CD14-positive monocyte (primary cell): Measurements from ENCODE around the gene UST. TPM values are rescaled to one million over a fixed set of nuclear protein-coding genes. Genes with fewer than 3 reads are reported as not detected.

Experiments used
- DNase-seq, 3 donors: peaks; one replicate each; pipeline ENCODE4 v3.0.0-alpha.2; 2011 to 2022
- H2AFZ ChIP-seq: 2 replicates; pipeline ENCODE4 v1.6.0; 2012; ENCODE audit warnings: mild to moderate bottlenecking, low read depth, low read length, inconsistent platforms; ENCODE audit not compliant: insufficient read depth, poor library complexity, severe bottlenecking
- H3K27ac ChIP-seq, 2 donors: 1 replicate in 1 of 2; 2 replicates in 1 of 2; pipeline ENCODE4 v1.5.1; 2012 to 2013; ENCODE audit warnings: low read length in 2 of 2, control low read depth in 1 of 2, inconsistent platforms in 1 of 2, low read depth in 1 of 2, mild to moderate bottlenecking in 1 of 2
- H3K27me3 ChIP-seq, 2 donors: one replicate each; pipeline versions ENCODE4 v1.6.0 to v1.6.1; 2011 to 2013; ENCODE audit warnings: low read length in 2 of 2; ENCODE audit not compliant: control insufficient read depth in 2 of 2, insufficient read depth in 2 of 2
- H3K36me3 ChIP-seq, 2 donors: replicated peaks in 1 of 2; 1 replicate in 1 of 2; 2 replicates in 1 of 2; pipeline versions ENCODE4 v1.5.1 to v1.6.1; 2012 to 2013; ENCODE audit warnings: low read length in 2 of 2, control low read depth in 1 of 2, inconsistent platforms in 1 of 2, mild to moderate bottlenecking in 1 of 2; ENCODE audit not compliant: insufficient read depth in 2 of 2, control insufficient read depth in 1 of 2
- H3K4me1 ChIP-seq, 2 donors: 1 replicate in 1 of 2; 2 replicates in 1 of 2; pipeline versions ENCODE4 v1.5.1 to v1.6.1; 2012 to 2013; ENCODE audit warnings: low read length in 2 of 2, control low read depth in 1 of 2, inconsistent platforms in 1 of 2, mild to moderate bottlenecking in 1 of 2, moderate library complexity in 1 of 2; ENCODE audit not compliant: insufficient read depth in 2 of 2, control insufficient read depth in 1 of 2
- H3K4me2 ChIP-seq: replicated peaks from 2 replicates; pipeline ENCODE3; 2012; ENCODE audit warnings: low read length, moderate library complexity, mild to moderate bottlenecking; ENCODE audit not compliant: poor library complexity, severe bottlenecking; ENCODE audit errors: extremely low read depth
- H3K4me3 ChIP-seq, 3 experiments: fragments of 200-600 bp in 1 of 3; sonication (generic) in 1 of 3; replicated peaks in 1 of 3; 1 replicate in 2 of 3; 2 replicates in 1 of 3; pipeline ENCODE4 v1.5.1; 2011 to 2013; ENCODE audit warnings: low read length in 3 of 3, mild to moderate bottlenecking in 3 of 3, control low read depth in 2 of 3, low read depth in 2 of 3, inconsistent platforms in 1 of 3, moderate library complexity in 1 of 3
- H3K79me2 ChIP-seq: 2 replicates; pipeline ENCODE4 v1.6.0; 2012; ENCODE audit warnings: mild to moderate bottlenecking, control low read depth, inconsistent platforms, low read length, moderate library complexity; ENCODE audit not compliant: insufficient read depth
- H3K9ac ChIP-seq: 2 replicates; pipeline ENCODE4 v1.6.0; 2017; ENCODE audit warnings: low read length, mild to moderate bottlenecking; ENCODE audit not compliant: insufficient read depth, poor library complexity, severe bottlenecking
- H3K9me3 ChIP-seq, 2 donors: replicated peaks in 1 of 2; 1 replicate in 1 of 2; 2 replicates in 1 of 2; pipeline versions ENCODE4 v1.5.1 to v1.6.1; 2012 to 2013; ENCODE audit warnings: low read length in 2 of 2, control low read depth in 1 of 2; ENCODE audit not compliant: control insufficient read depth in 1 of 2, insufficient read depth in 1 of 2
- H4K20me1 ChIP-seq: 2 replicates; pipeline ENCODE4 v1.6.0; 2012; ENCODE audit warnings: mild to moderate bottlenecking, low read length, control low read depth, moderate library complexity; ENCODE audit not compliant: insufficient read depth
- H3K27ac Mint-ChIP-seq, 7 donors: one replicate each; pipeline ENCODE4 v1.8.0; 2020; ENCODE audit warnings: mild to moderate bottlenecking in 7 of 7, mixed read lengths in 7 of 7, moderate library complexity in 6 of 7, inconsistent platforms in 2 of 7
- H3K27me3 Mint-ChIP-seq, 3 donors: one replicate each; pipeline ENCODE4 v1.8.0; 2021 to 2022; ENCODE audit warnings: low read depth in 3 of 3, mild to moderate bottlenecking in 3 of 3, mixed read lengths in 3 of 3, moderate library complexity in 3 of 3, inconsistent platforms in 1 of 3
- H3K36me3 Mint-ChIP-seq, 2 donors: one replicate each; pipeline ENCODE4 v1.8.0; 2020; ENCODE audit warnings: mixed read lengths in 2 of 2, inconsistent platforms in 1 of 2, mild to moderate bottlenecking in 1 of 2
- H3K4me1 Mint-ChIP-seq: one replicate; pipeline ENCODE4 v1.8.0; 2020; ENCODE audit warnings: mild to moderate bottlenecking, mixed read lengths
- H3K4me3 Mint-ChIP-seq, 2 donors: one replicate each; pipeline ENCODE4 v1.8.0; 2020; ENCODE audit warnings: mild to moderate bottlenecking in 2 of 2, mixed read lengths in 2 of 2, moderate library complexity in 1 of 2
- H3K9me3 Mint-ChIP-seq, 7 donors: one replicate each; pipeline ENCODE4 v1.8.0; 2020 to 2022; ENCODE audit warnings: mixed read lengths in 7 of 7, mild to moderate bottlenecking in 6 of 7, moderate library complexity in 6 of 7, inconsistent platforms in 2 of 7
- CTCF ChIP-seq: fragments of 200-600 bp; IDR thresholded peaks from one replicate; pipeline ENCODE4 v1.8.0; 2022; ENCODE audit warnings: antibody characterized with exemption, mild to moderate bottlenecking
- WGBS: methylation state at CpG from one replicate; pipeline ENCODE4 v1.1.5; 2013; ENCODE audit warnings: missing lambda C conversion rate; ENCODE audit not compliant: insufficient coverage; 5-methylcytosine and 5-hydroxymethylcytosine counted together
- intact Hi-C, 2 donors: fragments of 100-400 bp; cut with micrococcal nuclease; formaldehyde crosslinking; loops; one replicate each; pipeline versions ENCODE4 v1.15.0 to v1.15.1; 2023
- polyA plus RNA-seq, 3 donors: library from polyadenylated mRNA; depleted of rRNA in 1 of 3; unstranded in 2 of 3; stranded (reverse) in 1 of 3; fragments of 300-500 nt in 2 of 3; fragments of >200 nt in 1 of 3; fragmentation: Illumina TruSeq in 2 of 3; gene quantifications; 1 replicate in 2 of 3; 2 replicates in 1 of 3; pipeline ENCODE4 v1.2.3, GENCODE V29; 2012 to 2021

The UST gene
- polyA plus RNA-seq, 3 donors = 0.33 to 0.53 (median 0.48) TPM

DNA sequence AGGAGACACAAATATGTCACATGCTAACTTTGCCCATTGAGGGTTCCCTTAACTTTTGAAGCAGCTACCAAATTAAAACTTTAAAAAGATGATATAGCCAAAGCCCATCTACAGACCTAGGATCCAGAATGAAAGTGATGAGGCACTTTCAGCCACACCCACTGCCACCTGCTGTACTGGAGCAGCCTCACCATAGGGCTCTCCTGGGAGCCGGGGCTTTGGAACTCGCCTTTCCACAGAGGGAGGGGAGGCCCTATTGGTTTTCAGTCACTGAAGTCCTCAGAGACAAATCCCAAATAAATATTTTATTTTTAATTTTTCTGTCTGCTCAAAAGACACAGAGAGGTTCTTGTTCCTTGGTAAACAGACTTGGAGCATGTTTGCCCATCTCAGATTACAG, 332.6 kb downstream of the UST start:
- no CpG with 5 or more reads among the region's 2 CpGs for WGBS
- H3K9ac ChIP-seq = no peak overlapping the region
- no peak overlapping the region for H3K4me2 ChIP-seq

GRCh38 chr6:149079911-149080491, 333.2 kb downstream of the UST start:
- Histone ChIP-seq H4K20me1 (no peaks in the 10 kb centered on the region), H3K9me3 (no peaks in the 10 kb centered on the region), H3K4me3 (no peak overlapping the region), H2AFZ (no peak overlapping the region), H3K27ac (no peak overlapping the region), H3K79me2 (no peaks in the 10 kb centered on the region), H3K4me1 (peaks cover 12 to 20% of the 10 kb centered on the region in 2 donors), H3K9ac (no peak overlapping the region), H3K27me3 (no peaks in the 10 kb centered on the region), H3K4me2 (no peak overlapping the region), H3K36me3 (no peaks in the 10 kb centered on the region)
- Mint-ChIP-seq H3K27me3 (no peaks in the 10 kb centered on the region), H3K9me3 (no peaks in the 10 kb centered on the region), H3K36me3 (no peaks in the 10 kb centered on the region), H3K4me3 (no peak overlapping the region), H3K4me1 (peaks cover 24% of the 10 kb centered on the region), H3K27ac (peak overlapping the region in 4 of 7 donors; percentile 15 to 68 (median 44))
- peak; percentile 49 to 73 (median 52) for DNase-seq
- no peak for TF ChIP-seq CTCF
- WGBS = 63% methylated on average over 5 of the region's 6 CpGs
- intact Hi-C loops = loop anchor here (5.0 to 10.0 kb wide), 2 partner anchors 95 to 352 kb away; no protein-coding TSS in a partner anchor

More for the DNA sequence above, 332.6 kb downstream of the UST start:
- H2AFZ ChIP-seq = no peak overlapping the region
- H3K27ac ChIP-seq = no peak overlapping the region
- H3K36me3 ChIP-seq = no peaks in the 10 kb centered on the region
- intact Hi-C loops = no loop called here
- H3K4me3 ChIP-seq = no peak overlapping the region
- H3K4me1 ChIP-seq = peaks cover 12 to 20% of the 10 kb centered on the region in 2 donors
- H3K79me2 ChIP-seq = no peaks in the 10 kb centered on the region
- H3K9me3 Mint-ChIP-seq = no peaks in the 10 kb centered on the region
- H3K27me3 Mint-ChIP-seq = no peaks in the 10 kb centered on the region
- no peaks in the 10 kb centered on the region for H4K20me1 ChIP-seq
- no peak for DNase-seq
- H3K27ac Mint-ChIP-seq = peak overlapping the region in 1 of 7 donors; percentile 15
- H3K4me3 Mint-ChIP-seq = no peak overlapping the region
- no peaks in the 10 kb centered on the region for H3K36me3 Mint-ChIP-seq
- no peaks in the 10 kb centered on the region for H3K9me3 ChIP-seq
- H3K27me3 ChIP-seq = no peaks in the 10 kb centered on the region
- H3K4me1 Mint-ChIP-seq = peaks cover 24% of the 10 kb centered on the region
- TF ChIP-seq CTCF = no peak
